Activated naive CD4-positive, alpha-beta T cell treated with anti-CD3 and anti-CD28 coated beads for 36 hours (primary cell): ENCODE measurements around the gene RAB7B. TPM values are rescaled to one million over a fixed set of nuclear protein-coding genes. Genes with fewer than 3 reads are reported as not detected.
"Not testable (repeated sequence)": the region's sequence is repeated elsewhere in the genome, so short reads cannot be mapped to it uniquely, and the experiment has no call there.

Experiments
- CTCF ChIA-PET: fragments of 350-600 bp; sonication (Branson Sonifier 250); formaldehyde crosslinking; loops from one replicate; lab custom pipeline; 2021; ENCODE audit warnings: antibody characterized with exemption; lab: Charles Lee
- DNase-seq: peaks from one replicate; pipeline ENCODE4 v3.0.0-alpha.2; 2020
- H3K27ac Mint-ChIP-seq: one replicate; pipeline ENCODE4 v1.8.0; 2021; ENCODE audit warnings: mild to moderate bottlenecking, mixed read lengths
- H3K27me3 Mint-ChIP-seq: one replicate; pipeline ENCODE4 v1.8.0; 2021; ENCODE audit warnings: low read depth, mixed read lengths
- H3K36me3 Mint-ChIP-seq: one replicate; pipeline ENCODE4 v1.8.0; 2021; ENCODE audit warnings: low read depth, mixed read lengths
- H3K4me1 Mint-ChIP-seq: one replicate; pipeline ENCODE4 v1.8.0; 2021; ENCODE audit warnings: low read depth, mixed read lengths
- H3K4me3 Mint-ChIP-seq: one replicate; pipeline ENCODE4 v1.8.0; 2021; ENCODE audit warnings: mild to moderate bottlenecking, moderate library complexity, mixed read lengths
- H3K9me3 Mint-ChIP-seq: one replicate; pipeline ENCODE4 v1.8.0; 2021; ENCODE audit warnings: mixed read lengths
- intact Hi-C: fragments of 100-400 bp; cut with micrococcal nuclease; formaldehyde crosslinking; loops from one replicate; pipeline ENCODE4 v1.15.1; 2023
- total RNA-seq, 2 experiments: library from RNA; stranded (reverse); gene quantifications; one replicate each; pipeline ENCODE4 v1.2.3, GENCODE V29; 2021

The RAB7B gene
- not detected for total RNA-seq

- CTCF ChIA-PET: interaction anchor here (0.8 to 1.2 kb wide), 2 partner anchors 19 to 24 kb away, joined by 3 to 6 read pairs; no protein-coding TSS in a partner anchor
- peaks cover 22% of the 10 kb centered on the region for H3K4me1 Mint-ChIP-seq
- no peaks in the 10 kb centered on the region for H3K9me3 Mint-ChIP-seq
- intact Hi-C loops: no loop called here
- no peak for DNase-seq
- no peak within 1 kb of the TSS for H3K4me3 Mint-ChIP-seq
- peaks cover 6% of the 10 kb centered on the region for H3K27me3 Mint-ChIP-seq
- no peaks in the 10 kb centered on the region for H3K36me3 Mint-ChIP-seq
- no peak within 1 kb of the TSS for H3K27ac Mint-ChIP-seq
Observed at GRCh38 chr1:206002871-206003801, at the start of gene RAB7B. Gene RAB7B, minus strand, starts transcription at chr1:206003395. Its CDS starts 9,260 bp downstream, at chr1:205994135.

GRCh38 chr1:206052231-206052865 is 49.2 kb upstream of the RAB7B start:
- H3K4me3 Mint-ChIP-seq, H3K27ac Mint-ChIP-seq, H3K9me3 Mint-ChIP-seq, H3K36me3 Mint-ChIP-seq, H3K27me3 Mint-ChIP-seq, DNase-seq: not testable (repeated sequence)
- peaks cover 47% of the 10 kb centered on the region for H3K4me1 Mint-ChIP-seq
- intact Hi-C loops: loop anchor here (5.0 kb wide), 2 partner anchors 750 to 765 kb away; no protein-coding TSS in a partner anchor
- CTCF ChIA-PET: interaction anchor here (0.6 to 1.5 kb wide), 3 partner anchors 22 to 1054 kb away, joined by 3 to 5 read pairs (median 3); no protein-coding TSS in a partner anchor

- CTCF ChIA-PET: no interaction called here
- peaks cover 11% of the 10 kb centered on the region for H3K27me3 Mint-ChIP-seq
- peak overlapping the region; percentile 60 for H3K27ac Mint-ChIP-seq
- no peaks in the 10 kb centered on the region for H3K9me3 Mint-ChIP-seq
- peaks cover 47% of the 10 kb centered on the region for H3K4me1 Mint-ChIP-seq
- DNase-seq: peak; percentile 87
- H3K4me3 Mint-ChIP-seq: no peak overlapping the region
- no peaks in the 10 kb centered on the region for H3K36me3 Mint-ChIP-seq
- intact Hi-C loops: loop anchor here (1.0 to 5.0 kb wide), 5 partner anchors 16 to 763 kb away; partner anchors contain the start of gene RAB29
Observed at GRCh38 chr1:206050655-206051235, 47.5 kb upstream of the RAB7B start.

- peak overlapping the region; percentile 59 for H3K27ac Mint-ChIP-seq
- intact Hi-C loops: loop anchor here (1.0 to 5.0 kb wide), 6 partner anchors 14 to 763 kb away; partner anchors contain the start of gene RAB29
- H3K4me3 Mint-ChIP-seq: no peak overlapping the region
- peaks cover 47% of the 10 kb centered on the region for H3K4me1 Mint-ChIP-seq
- peaks cover 11% of the 10 kb centered on the region for H3K27me3 Mint-ChIP-seq
- CTCF ChIA-PET: no interaction called here
- H3K36me3 Mint-ChIP-seq: no peaks in the 10 kb centered on the region
- no peak for DNase-seq
- no peaks in the 10 kb centered on the region for H3K9me3 Mint-ChIP-seq
Observed at GRCh38 chr1:206049919-206050600, 46.9 kb upstream of the RAB7B start.

GRCh38 chr1:206049293-206049692 is 46.1 kb upstream of the RAB7B start:
- intact Hi-C loops: loop anchor here (1.0 kb wide), 1 partner anchor 13 kb away; no protein-coding TSS in a partner anchor
- Mint-ChIP-seq H3K36me3 (no peaks in the 10 kb centered on the region), H3K27ac (no peak overlapping the region), H3K4me3 (no peak overlapping the region), H3K9me3 (no peaks in the 10 kb centered on the region), H3K27me3 (peaks cover 11% of the 10 kb centered on the region), H3K4me1 (peaks cover 47% of the 10 kb centered on the region)
- CTCF ChIA-PET: interaction anchor here (0.8 to 1.5 kb wide), 2 partner anchors 11 to 57 kb away, joined by 3 to 4 read pairs; no protein-coding TSS in a partner anchor
- peak; percentile 52 for DNase-seq

- no peaks in the 10 kb centered on the region for H3K9me3 Mint-ChIP-seq
Observed at GRCh38 chr1:206048582-206048981, 45.4 kb upstream of the RAB7B start.

GRCh38 chr1:206047271-206047670 is 44.1 kb upstream of the RAB7B start:
- intact Hi-C loops: no loop called here
- Mint-ChIP-seq H3K4me3 (no peak overlapping the region), H3K27ac (no peak overlapping the region), H3K36me3 (no peaks in the 10 kb centered on the region), H3K27me3 (peaks cover 11% of the 10 kb centered on the region), H3K4me1 (peaks cover 36% of the 10 kb centered on the region), H3K9me3 (no peaks in the 10 kb centered on the region)
- DNase-seq: no peak
- CTCF ChIA-PET: interaction anchor here (0.6 kb wide), 1 partner anchor 455 kb away, joined by 3 read pairs; no protein-coding TSS in a partner anchor

More at GRCh38 chr1:206048582-206048981, 45.4 kb upstream of the RAB7B start:
- H3K36me3 Mint-ChIP-seq: no peaks in the 10 kb centered on the region
- CTCF ChIA-PET: interaction anchor here (0.8 to 1.5 kb wide), 3 partner anchors 10 to 58 kb away, joined by 3 to 4 read pairs (median 3); no protein-coding TSS in a partner anchor
- intact Hi-C loops: no loop called here
- H3K27me3 Mint-ChIP-seq: peaks cover 11% of the 10 kb centered on the region
- H3K4me1 Mint-ChIP-seq: peaks cover 47% of the 10 kb centered on the region
- H3K27ac Mint-ChIP-seq: no peak overlapping the region
- DNase-seq: no peak
- no peak overlapping the region for H3K4me3 Mint-ChIP-seq

- intact Hi-C loops: no loop called here
- no peak for DNase-seq
- H3K27me3 Mint-ChIP-seq: peaks cover 3% of the 10 kb centered on the region
- H3K4me3 Mint-ChIP-seq: no peak overlapping the region
- CTCF ChIA-PET: no interaction called here
- no peaks in the 10 kb centered on the region for H3K9me3 Mint-ChIP-seq
- no peaks in the 10 kb centered on the region for H3K36me3 Mint-ChIP-seq
- H3K27ac Mint-ChIP-seq: no peak overlapping the region
- peaks cover 10% of the 10 kb centered on the region for H3K4me1 Mint-ChIP-seq
Observed at GRCh38 chr1:206041640-206042039, 38.4 kb upstream of the RAB7B start.

- intact Hi-C loops: no loop called here
- no peak for DNase-seq
- no peaks in the 10 kb centered on the region for H3K9me3 Mint-ChIP-seq
- H3K36me3 Mint-ChIP-seq: no peaks in the 10 kb centered on the region
- H3K4me1 Mint-ChIP-seq: peaks cover 12% of the 10 kb centered on the region
- no peak overlapping the region for H3K4me3 Mint-ChIP-seq
- no peak overlapping the region for H3K27ac Mint-ChIP-seq
- H3K27me3 Mint-ChIP-seq: no peaks in the 10 kb centered on the region
- CTCF ChIA-PET: interaction anchor here (1.0 kb wide), 1 partner anchor 9 kb away, joined by 5 read pairs; no protein-coding TSS in a partner anchor
Observed at GRCh38 chr1:206040328-206040727, 37.1 kb upstream of the RAB7B start.

GRCh38 chr1:206039046-206039973 is 36.1 kb upstream of the RAB7B start:
- no peak overlapping the region for H3K27ac Mint-ChIP-seq
- no peaks in the 10 kb centered on the region for H3K9me3 Mint-ChIP-seq
- H3K4me3 Mint-ChIP-seq: no peak overlapping the region
- peaks cover 18% of the 10 kb centered on the region for H3K4me1 Mint-ChIP-seq
- H3K27me3 Mint-ChIP-seq: peaks cover 6% of the 10 kb centered on the region
- H3K36me3 Mint-ChIP-seq: no peaks in the 10 kb centered on the region
- intact Hi-C loops: no loop called here
- CTCF ChIA-PET: interaction anchor here (0.6 to 1.4 kb wide), 5 partner anchors 8 to 407 kb away, joined by 3 to 5 read pairs (median 3); no protein-coding TSS in a partner anchor
- DNase-seq: no peak
